GM10266 (cell line): ENCODE results near the gene TCEANC2.
A peak's percentile ranks its signal among the peaks of the same experiment; 100 is the strongest.

Experiments
- DNase-seq: peaks from one replicate; pipeline ENCODE4 v3.0.0; 2012; ENCODE audit errors: extremely low spot score
- TF ChIP-seq, protein P1 (sequence below): IDR thresholded peaks from 2 replicates; pipeline ENCODE4 v1.5.1; 2012; ENCODE audit warnings: mild to moderate bottlenecking, low read depth; ENCODE audit not compliant: control insufficient read depth, insufficient read depth; ENCODE audit errors: missing control alignments

Gene TCEANC2

GRCh38 chr1:54077359-54077758 is 24.0 kb downstream of the TCEANC2 start:
- no peak for DNase-seq
- TF ChIP-seq, protein P1, sequence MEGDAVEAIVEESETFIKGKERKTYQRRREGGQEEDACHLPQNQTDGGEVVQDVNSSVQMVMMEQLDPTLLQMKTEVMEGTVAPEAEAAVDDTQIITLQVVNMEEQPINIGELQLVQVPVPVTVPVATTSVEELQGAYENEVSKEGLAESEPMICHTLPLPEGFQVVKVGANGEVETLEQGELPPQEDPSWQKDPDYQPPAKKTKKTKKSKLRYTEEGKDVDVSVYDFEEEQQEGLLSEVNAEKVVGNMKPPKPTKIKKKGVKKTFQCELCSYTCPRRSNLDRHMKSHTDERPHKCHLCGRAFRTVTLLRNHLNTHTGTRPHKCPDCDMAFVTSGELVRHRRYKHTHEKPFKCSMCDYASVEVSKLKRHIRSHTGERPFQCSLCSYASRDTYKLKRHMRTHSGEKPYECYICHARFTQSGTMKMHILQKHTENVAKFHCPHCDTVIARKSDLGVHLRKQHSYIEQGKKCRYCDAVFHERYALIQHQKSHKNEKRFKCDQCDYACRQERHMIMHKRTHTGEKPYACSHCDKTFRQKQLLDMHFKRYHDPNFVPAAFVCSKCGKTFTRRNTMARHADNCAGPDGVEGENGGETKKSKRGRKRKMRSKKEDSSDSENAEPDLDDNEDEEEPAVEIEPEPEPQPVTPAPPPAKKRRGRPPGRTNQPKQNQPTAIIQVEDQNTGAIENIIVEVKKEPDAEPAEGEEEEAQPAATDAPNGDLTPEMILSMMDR, result no peak

DNA sequence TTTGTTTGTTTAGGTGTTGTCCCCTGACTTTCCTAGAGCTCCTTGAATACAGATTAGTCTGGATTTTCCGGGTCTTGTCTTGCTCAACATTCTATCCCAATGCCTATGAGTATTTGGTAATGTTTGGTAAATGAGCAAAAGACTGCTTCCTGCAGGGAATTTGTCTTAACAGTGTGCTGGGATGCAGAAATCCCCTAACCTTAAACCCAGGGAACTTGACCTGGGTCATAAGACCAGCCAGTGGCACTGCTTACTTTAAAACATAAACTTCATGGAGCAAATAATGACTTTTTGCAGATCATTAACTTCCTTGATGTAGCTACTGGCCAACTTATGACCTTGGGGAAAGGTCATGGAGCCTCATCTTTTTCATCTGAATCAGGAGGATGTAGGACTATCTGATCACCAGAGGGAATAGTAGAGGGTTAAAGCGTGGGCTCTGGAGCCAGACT is 27.2 kb downstream of the TCEANC2 start:
- DNase-seq, result no peak
- TF ChIP-seq, protein P1, result no peak

GRCh38 chr1:54081306-54082270 is 28.2 kb downstream of the TCEANC2 start:
- TF ChIP-seq, protein P1, result peak; percentile 72
- DNase-seq, result peak; percentile 55

- TF ChIP-seq, protein P1, result no peak
- no peak for DNase-seq
Measured at GRCh38 chr1:54084794-54085193, 31.4 kb downstream of the TCEANC2 start.

DNA sequence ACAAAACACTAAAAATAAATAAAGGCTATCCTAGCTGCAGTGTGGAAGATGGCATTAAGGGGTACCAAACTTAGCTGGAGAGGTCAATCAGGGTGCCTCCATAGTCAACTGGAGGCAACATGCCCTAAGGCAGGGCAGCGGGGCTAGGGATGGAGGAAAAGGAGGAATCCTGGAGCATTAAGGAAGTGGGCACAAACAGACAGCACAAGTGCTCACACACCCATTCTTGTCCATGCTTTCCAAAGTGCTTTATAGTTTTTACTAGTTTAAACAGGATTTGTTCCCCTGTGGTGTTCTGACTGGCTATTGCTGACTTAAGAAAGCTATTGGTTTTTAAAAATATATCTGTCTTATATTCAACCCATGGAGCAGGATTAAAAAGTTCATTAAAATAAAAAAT is 33.3 kb downstream of the TCEANC2 start:
- DNase-seq, result no peak

GRCh38 chr1:54088385-54088784 is 35.0 kb downstream of the TCEANC2 start:
- no peak for DNase-seq
- TF ChIP-seq, protein P1, result no peak

More for the DNA sequence above, 33.3 kb downstream of the TCEANC2 start:
- TF ChIP-seq, protein P1, result no peak

DNA sequence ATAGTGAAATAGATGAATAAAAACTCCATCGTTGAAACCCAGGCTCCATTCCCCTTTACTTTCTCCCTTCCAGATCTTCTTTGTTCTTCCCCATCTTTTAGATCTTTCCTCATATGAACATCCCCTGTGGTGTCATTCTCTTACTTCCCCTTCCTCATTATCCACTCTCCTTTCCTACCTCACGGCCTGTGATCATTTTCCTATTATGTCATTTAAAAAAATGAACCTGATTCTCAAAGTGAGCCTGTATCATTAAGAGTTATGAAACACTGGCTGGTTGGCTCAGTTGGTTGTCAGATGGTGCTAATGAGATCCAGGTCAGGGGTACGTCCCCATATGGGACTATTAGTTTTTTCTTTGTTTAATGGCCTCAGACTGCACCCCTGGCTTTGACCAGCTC is 38.3 kb downstream of the TCEANC2 start:
- TF ChIP-seq, protein P1, result no peak
- no peak for DNase-seq
